ENCODE measurements around the gene GNAS.

DNA sequence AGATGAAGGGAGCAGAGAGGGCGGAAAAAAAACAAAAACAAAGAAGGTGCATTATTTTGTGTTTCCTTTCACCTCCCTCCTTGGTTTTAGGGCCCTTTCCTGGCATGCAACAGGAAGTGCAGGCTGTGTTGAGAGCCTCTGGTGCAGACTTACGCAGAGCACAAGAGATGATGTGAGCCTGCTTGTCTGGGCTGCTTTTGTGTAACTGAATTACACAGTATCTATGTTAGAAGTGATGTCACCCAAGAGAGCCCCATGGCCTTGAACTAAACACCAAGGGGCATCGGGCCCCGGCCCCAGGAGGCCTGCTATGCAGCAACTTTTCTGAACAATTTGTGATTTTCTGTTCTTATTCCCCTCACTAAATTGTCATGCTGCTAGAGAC is 25.5 kb downstream of the GNAS start:
- TF ChIP-seq CTCF (IDR thresholded peaks at IDR 0.05; ENCODE audit: low read depth, low read length, missing input control) (no peak), FOXA1 (IDR thresholded peaks at IDR 0.05) (no peak), TAF1 (conservative IDR thresholded peaks at IDR 0.05) (no peak)

Measured in liver (tissue), 3 donors.